Activated CD8-positive, alpha-beta T cell treated with anti-CD3 and anti-CD28 coated beads, Interleukin-2, amount 10 ng/mL, durations not matched to agents 7 days and 5 days (primary cell): ENCODE data around the gene VPS9D1. TPM values are rescaled to one million over a fixed set of nuclear protein-coding genes. Genes with fewer than 3 reads are reported as not detected.
A peak's percentile ranks its signal among the peaks of the same experiment; 100 is the strongest.
"Not testable (repeated sequence)": the region's sequence is repeated elsewhere in the genome, so short reads cannot be mapped to it uniquely, and the experiment has no call there.

ENCODE experiments used
- ATAC-seq: fragments of 150-1000 bp; cut with Tn5 transposase; one replicate; pipeline ENCODE4 v1.10.0; 2021; ENCODE audit warnings: moderate library complexity
- CTCF ChIA-PET: fragments of 350-600 bp; sonication (Branson Sonifier 250); formaldehyde crosslinking; loops from one replicate; lab custom pipeline; 2021; ENCODE audit warnings: antibody characterized with exemption; lab: Charles Lee
- POLR2A ChIA-PET: fragments of 350-600 bp; sonication (Branson Sonifier 250); formaldehyde crosslinking; loops from one replicate; lab custom pipeline; 2021; ENCODE audit warnings: antibody characterized with exemption; lab: Charles Lee
- DNase-seq: peaks from one replicate; pipeline ENCODE4 v3.0.0-alpha.2; 2020
- H3K27ac Mint-ChIP-seq: one replicate; pipeline ENCODE4 v1.8.0; 2021; ENCODE audit warnings: mild to moderate bottlenecking, mixed read lengths
- H3K27me3 Mint-ChIP-seq: one replicate; pipeline ENCODE4 v1.8.0; 2021; ENCODE audit warnings: low read depth, mixed read lengths
- H3K36me3 Mint-ChIP-seq: one replicate; pipeline ENCODE4 v1.8.0; 2021; ENCODE audit warnings: low read depth, mixed read lengths
- H3K4me1 Mint-ChIP-seq: one replicate; pipeline ENCODE4 v1.8.0; 2021; ENCODE audit warnings: low read depth, mixed read lengths
- H3K4me3 Mint-ChIP-seq: one replicate; pipeline ENCODE4 v1.8.0; 2021; ENCODE audit warnings: mild to moderate bottlenecking, mixed read lengths
- H3K9me3 Mint-ChIP-seq: one replicate; pipeline ENCODE4 v1.8.0; 2022; ENCODE audit warnings: mixed read lengths; ENCODE audit not compliant: insufficient read depth
- total RNA-seq, 2 experiments: library from RNA; stranded (reverse); gene quantifications; one replicate each; pipeline ENCODE4 v1.2.3, GENCODE V29; 2021

Gene VPS9D1
- total RNA-seq, 2 experiments from 2014 or later, result 6.6 to 7.5 TPM

- DNase-seq, result no peak
- H3K27ac Mint-ChIP-seq, result no peak overlapping the region
- no peaks in the 10 kb centered on the region for H3K27me3 Mint-ChIP-seq
- no peak overlapping the region for H3K4me3 Mint-ChIP-seq
- peaks cover 39% of the 10 kb centered on the region for H3K4me1 Mint-ChIP-seq
- CTCF ChIA-PET, result interaction anchor here (0.8 to 4.4 kb wide), 4 partner anchors 9 to 165 kb away, joined by 3 to 25 read pairs (median 13); partner anchors contain the start of gene FANCA
- no peaks in the 10 kb centered on the region for H3K9me3 Mint-ChIP-seq
- POLR2A ChIA-PET, result no interaction called here
- H3K36me3 Mint-ChIP-seq, result peaks cover 11% of the 10 kb centered on the region
- ATAC-seq, result no peak
These were observed 22.9 kb downstream of the VPS9D1 start for GRCh38 chr16:89697616-89698331.

- Mint-ChIP-seq H3K27ac (no peak overlapping the region), H3K4me3 (no peak overlapping the region), H3K4me1 (peaks cover 33% of the 10 kb centered on the region), H3K36me3 (peaks cover 13% of the 10 kb centered on the region), H3K9me3 (no peaks in the 10 kb centered on the region), H3K27me3 (no peaks in the 10 kb centered on the region)
- CTCF ChIA-PET, result interaction anchor here (0.8 to 3.9 kb wide), 3 partner anchors 8 to 119 kb away, joined by 3 to 25 read pairs (median 4); partner anchors contain the start of gene FANCA
- no peak for DNase-seq
- POLR2A ChIA-PET, result no interaction called here
- no peak for ATAC-seq
These were observed 23.5 kb downstream of the VPS9D1 start for GRCh38 chr16:89697161-89697615.

- Mint-ChIP-seq H3K4me1 (peaks cover 32% of the 10 kb centered on the region), H3K36me3 (peaks cover 14% of the 10 kb centered on the region), H3K9me3 (no peaks in the 10 kb centered on the region), H3K27me3 (no peaks in the 10 kb centered on the region), H3K27ac (no peak overlapping the region), H3K4me3 (no peak overlapping the region)
- ATAC-seq, result no peak
- DNase-seq, result peak; percentile 75
- POLR2A ChIA-PET, result no interaction called here
- CTCF ChIA-PET, result interaction anchor here (0.8 to 1.2 kb wide), 2 partner anchors 96 to 120 kb away, joined by 3 to 4 read pairs; partner anchors contain the start of gene FANCA
These were observed 24.0 kb downstream of the VPS9D1 start for GRCh38 chr16:89696670-89697128.

- H3K27ac Mint-ChIP-seq, result no peak overlapping the region
- no peak overlapping the region for H3K4me3 Mint-ChIP-seq
- H3K9me3 Mint-ChIP-seq, result no peaks in the 10 kb centered on the region
- H3K27me3 Mint-ChIP-seq, result no peaks in the 10 kb centered on the region
- peaks cover 18% of the 10 kb centered on the region for H3K36me3 Mint-ChIP-seq
- ATAC-seq (no peak), DNase-seq (no peak)
- ChIA-PET POLR2A (interaction anchor here (1.0 kb wide), 1 partner anchor 9 kb away, joined by 4 read pairs; the partner anchor contains the start of gene CDK10), CTCF (interaction anchor here (1.2 kb wide), 1 partner anchor 97 kb away, joined by 4 read pairs; no protein-coding TSS in a partner anchor)
- H3K4me1 Mint-ChIP-seq, result peaks cover 32% of the 10 kb centered on the region
These were observed 24.6 kb downstream of the VPS9D1 start for GRCh38 chr16:89695875-89696669.

- ChIA-PET POLR2A (interaction anchor here (1.0 kb wide), 1 partner anchor 8 kb away, joined by 4 read pairs; the partner anchor contains the start of gene CDK10), CTCF (interaction anchor here (1.1 kb wide), 1 partner anchor 11 kb away, joined by 3 read pairs; no protein-coding TSS in a partner anchor)
- Mint-ChIP-seq H3K4me1 (peaks cover 26% of the 10 kb centered on the region), H3K9me3 (no peaks in the 10 kb centered on the region), H3K27me3 (no peaks in the 10 kb centered on the region), H3K27ac (no peak overlapping the region), H3K4me3 (no peak overlapping the region), H3K36me3 (peaks cover 24% of the 10 kb centered on the region)
- DNase-seq (no peak), ATAC-seq (no peak)
These were observed 25.4 kb downstream of the VPS9D1 start for GRCh38 chr16:89695086-89695874.

- H3K27me3 Mint-ChIP-seq, H3K9me3 Mint-ChIP-seq, H3K4me3 Mint-ChIP-seq, H3K27ac Mint-ChIP-seq, POLR2A ChIA-PET, DNase-seq, ATAC-seq: not testable (repeated sequence)
- CTCF ChIA-PET, result interaction anchor here (1.1 kb wide), 1 partner anchor 11 kb away, joined by 3 read pairs; no protein-coding TSS in a partner anchor
- Mint-ChIP-seq H3K36me3 (peaks cover 29% of the 10 kb centered on the region), H3K4me1 (peaks cover 20% of the 10 kb centered on the region)
These were observed 26.0 kb downstream of the VPS9D1 start for GRCh38 chr16:89694784-89695085.

- peaks cover 29% of the 10 kb centered on the region for H3K36me3 Mint-ChIP-seq
- no peak for DNase-seq
- H3K4me3 Mint-ChIP-seq, result no peak overlapping the region
- POLR2A ChIA-PET, result no interaction called here
- no peak for ATAC-seq
- peaks cover 19% of the 10 kb centered on the region for H3K4me1 Mint-ChIP-seq
- H3K27ac Mint-ChIP-seq, result no peak overlapping the region
- no peaks in the 10 kb centered on the region for H3K27me3 Mint-ChIP-seq
- no peaks in the 10 kb centered on the region for H3K9me3 Mint-ChIP-seq
- CTCF ChIA-PET, result interaction anchor here (1.1 kb wide), 1 partner anchor 12 kb away, joined by 3 read pairs; no protein-coding TSS in a partner anchor
These were observed 26.5 kb downstream of the VPS9D1 start for GRCh38 chr16:89693931-89694783.

- POLR2A ChIA-PET, result no interaction called here
- CTCF ChIA-PET, result interaction anchor here (0.7 kb wide), 1 partner anchor 8 kb away, joined by 3 read pairs; the partner anchor contains the start of gene SPATA2L
- no peak for DNase-seq
These were observed 27.4 kb downstream of the VPS9D1 start for GRCh38 chr16:89693289-89693731.

GRCh38 chr16:89691986-89692569 is 28.6 kb downstream of the VPS9D1 start:
- POLR2A ChIA-PET, result no interaction called here
- H3K4me1 Mint-ChIP-seq, result peaks cover 32% of the 10 kb centered on the region
- no peak for ATAC-seq
- CTCF ChIA-PET, result no interaction called here
- no peak overlapping the region for H3K4me3 Mint-ChIP-seq
- H3K27me3 Mint-ChIP-seq, result no peaks in the 10 kb centered on the region
- H3K36me3 Mint-ChIP-seq, result peaks cover 35% of the 10 kb centered on the region
- H3K27ac Mint-ChIP-seq, result no peak overlapping the region
- no peaks in the 10 kb centered on the region for H3K9me3 Mint-ChIP-seq
- DNase-seq, result no peak

More at GRCh38 chr16:89693289-89693731, 27.4 kb downstream of the VPS9D1 start:
- H3K27me3 Mint-ChIP-seq, result no peaks in the 10 kb centered on the region
- no peak overlapping the region for H3K4me3 Mint-ChIP-seq
- H3K9me3 Mint-ChIP-seq, result no peaks in the 10 kb centered on the region
- no peak for ATAC-seq
- peaks cover 22% of the 10 kb centered on the region for H3K4me1 Mint-ChIP-seq
- no peak overlapping the region for H3K27ac Mint-ChIP-seq
- H3K36me3 Mint-ChIP-seq, result peaks cover 30% of the 10 kb centered on the region

- Mint-ChIP-seq H3K4me1 (peaks cover 27% of the 10 kb centered on the region), H3K27me3 (no peaks in the 10 kb centered on the region), H3K4me3 (no peak overlapping the region), H3K27ac (no peak overlapping the region), H3K9me3 (no peaks in the 10 kb centered on the region), H3K36me3 (peaks cover 37% of the 10 kb centered on the region)
- no peak for DNase-seq
- ATAC-seq, result no peak
- POLR2A ChIA-PET, result no interaction called here
- CTCF ChIA-PET, result no interaction called here
These were observed 29.3 kb downstream of the VPS9D1 start for GRCh38 chr16:89691231-89691985.
